GM12873 (cell line): ENCODE results near the gene PCDHGA6.

Experiments used
- TF ChIP-seq, protein P1 (sequence below): IDR thresholded peaks from 2 replicates; pipeline ENCODE4 v1.5.1; 2012; ENCODE audit warnings: low read depth, mild to moderate bottlenecking, moderate library complexity, low read length, control low read depth; ENCODE audit not compliant: insufficient read depth; ENCODE audit errors: missing control alignments

The PCDHGA6 gene

GRCh38 chr5:141409598-141410306 lies 36.1 kb downstream of the PCDHGA6 start:
- TF ChIP-seq, protein P1, sequence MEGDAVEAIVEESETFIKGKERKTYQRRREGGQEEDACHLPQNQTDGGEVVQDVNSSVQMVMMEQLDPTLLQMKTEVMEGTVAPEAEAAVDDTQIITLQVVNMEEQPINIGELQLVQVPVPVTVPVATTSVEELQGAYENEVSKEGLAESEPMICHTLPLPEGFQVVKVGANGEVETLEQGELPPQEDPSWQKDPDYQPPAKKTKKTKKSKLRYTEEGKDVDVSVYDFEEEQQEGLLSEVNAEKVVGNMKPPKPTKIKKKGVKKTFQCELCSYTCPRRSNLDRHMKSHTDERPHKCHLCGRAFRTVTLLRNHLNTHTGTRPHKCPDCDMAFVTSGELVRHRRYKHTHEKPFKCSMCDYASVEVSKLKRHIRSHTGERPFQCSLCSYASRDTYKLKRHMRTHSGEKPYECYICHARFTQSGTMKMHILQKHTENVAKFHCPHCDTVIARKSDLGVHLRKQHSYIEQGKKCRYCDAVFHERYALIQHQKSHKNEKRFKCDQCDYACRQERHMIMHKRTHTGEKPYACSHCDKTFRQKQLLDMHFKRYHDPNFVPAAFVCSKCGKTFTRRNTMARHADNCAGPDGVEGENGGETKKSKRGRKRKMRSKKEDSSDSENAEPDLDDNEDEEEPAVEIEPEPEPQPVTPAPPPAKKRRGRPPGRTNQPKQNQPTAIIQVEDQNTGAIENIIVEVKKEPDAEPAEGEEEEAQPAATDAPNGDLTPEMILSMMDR: no peak

DNA sequence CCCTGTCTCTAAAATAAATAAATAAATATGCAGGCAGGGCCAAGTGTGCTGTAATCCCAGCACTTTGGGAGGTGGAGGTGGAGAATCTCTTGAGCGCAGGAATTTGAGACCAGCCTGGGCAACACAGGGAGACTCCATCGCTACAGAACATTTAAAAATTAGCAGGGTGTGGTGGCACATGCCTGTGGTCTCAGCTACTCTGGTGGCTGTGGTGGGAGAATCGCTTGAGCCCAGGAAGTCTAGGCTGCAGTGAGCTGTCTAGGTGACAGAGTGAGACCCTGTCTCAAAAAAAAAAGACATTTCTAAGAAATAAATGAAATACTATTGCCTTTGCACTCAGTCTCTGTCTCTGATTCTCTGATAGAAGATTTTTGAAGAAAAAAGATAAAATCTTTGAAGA lies 37.9 kb downstream of the PCDHGA6 start:
- TF ChIP-seq, protein P1: no peak

- TF ChIP-seq, protein P1: peak; percentile 69
These were observed 39.3 kb downstream of the PCDHGA6 start, which contains the start of gene PCDHGA10 for GRCh38 chr5:141412854-141413539. PCDHGA10 (plus strand) TSS chr5:141412987; CDS start chr5:141413176, 189 bp downstream.

GRCh38 chr5:141413540-141414069 lies 39.9 kb downstream of the PCDHGA6 start:
- TF ChIP-seq, protein P1: no peak

DNA sequence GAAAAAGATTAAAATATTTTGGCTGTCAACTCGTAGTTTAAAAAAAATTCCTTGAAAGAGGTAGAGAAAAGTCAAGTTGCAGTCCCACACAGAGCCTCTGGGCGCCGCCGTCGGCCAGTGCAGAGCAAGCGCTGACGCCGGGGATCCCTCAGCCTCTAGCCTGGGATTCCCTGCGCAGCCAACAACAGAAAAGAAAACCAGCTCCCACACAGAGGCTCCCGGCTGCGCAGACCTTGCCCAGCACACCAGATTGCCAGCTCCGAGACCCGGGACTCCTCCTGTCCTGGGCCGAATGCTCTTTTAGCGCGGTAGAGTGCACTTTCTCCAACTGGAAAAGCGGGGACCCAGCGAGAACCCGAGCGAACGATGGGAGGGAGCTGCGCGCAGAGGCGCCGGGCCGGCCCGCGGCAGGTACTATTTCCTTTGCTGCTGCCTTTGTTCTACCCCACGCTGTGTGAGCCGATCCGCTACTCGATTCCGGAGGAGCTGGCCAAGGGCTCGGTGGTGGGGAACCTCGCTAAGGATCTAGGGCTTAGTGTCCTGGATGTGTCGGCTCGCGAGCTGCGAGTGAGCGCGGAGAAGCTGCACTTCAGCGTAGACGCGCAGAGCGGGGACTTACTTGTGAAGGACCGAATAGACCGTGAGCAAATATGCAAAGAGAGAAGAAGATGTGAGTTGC lies 43.9 kb downstream of the PCDHGA6 start, which contains the start of gene PCDHGB7:
TSS of gene PCDHGB7 (plus strand) at position 184 of the 679 bp plus-strand sequence. CDS start at position 367, 183 bp downstream.
- TF ChIP-seq, protein P1: peak; percentile 81

- TF ChIP-seq, protein P1: no peak
These were observed 45.6 kb downstream of the PCDHGA6 start for GRCh38 chr5:141419074-141419880.
